ENCODE results near the gene KIF1B. TPM values are rescaled to one million over a fixed set of nuclear protein-coding genes. Genes with fewer than 3 reads are reported as not detected.

The KIF1B gene
- total and polyA plus RNA-seq, 8 donors: 8.2 to 26.4 (median 19.3) TPM

DNA sequence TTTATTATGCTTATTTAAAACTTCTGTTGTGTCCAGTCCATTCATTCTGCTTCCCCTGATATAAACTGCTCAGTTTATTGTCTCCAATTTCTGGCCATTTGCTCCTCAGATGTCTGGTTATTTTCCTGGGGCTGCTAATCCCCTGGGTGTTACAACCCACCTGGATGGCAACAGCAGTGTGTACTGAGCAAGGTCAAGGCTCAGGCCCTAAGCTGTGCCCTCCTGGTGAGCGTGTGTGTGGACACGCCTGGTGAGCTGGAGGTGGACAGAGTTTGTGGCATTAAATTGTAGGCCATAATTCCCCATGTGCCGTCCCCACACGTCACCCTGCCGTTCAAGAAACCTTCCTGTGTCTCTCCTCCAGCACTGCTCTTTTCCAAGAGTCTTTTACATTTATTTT lies 18.1 kb upstream of the KIF1B start:
- ATAC-seq (no peak), FAIRE-seq (no peak), DNase-seq (no peak)
- 79 to 86% methylated on average over 5 of the region's 5 CpGs for WGBS, 2 donors
- TF ChIP-seq, protein P1, sequence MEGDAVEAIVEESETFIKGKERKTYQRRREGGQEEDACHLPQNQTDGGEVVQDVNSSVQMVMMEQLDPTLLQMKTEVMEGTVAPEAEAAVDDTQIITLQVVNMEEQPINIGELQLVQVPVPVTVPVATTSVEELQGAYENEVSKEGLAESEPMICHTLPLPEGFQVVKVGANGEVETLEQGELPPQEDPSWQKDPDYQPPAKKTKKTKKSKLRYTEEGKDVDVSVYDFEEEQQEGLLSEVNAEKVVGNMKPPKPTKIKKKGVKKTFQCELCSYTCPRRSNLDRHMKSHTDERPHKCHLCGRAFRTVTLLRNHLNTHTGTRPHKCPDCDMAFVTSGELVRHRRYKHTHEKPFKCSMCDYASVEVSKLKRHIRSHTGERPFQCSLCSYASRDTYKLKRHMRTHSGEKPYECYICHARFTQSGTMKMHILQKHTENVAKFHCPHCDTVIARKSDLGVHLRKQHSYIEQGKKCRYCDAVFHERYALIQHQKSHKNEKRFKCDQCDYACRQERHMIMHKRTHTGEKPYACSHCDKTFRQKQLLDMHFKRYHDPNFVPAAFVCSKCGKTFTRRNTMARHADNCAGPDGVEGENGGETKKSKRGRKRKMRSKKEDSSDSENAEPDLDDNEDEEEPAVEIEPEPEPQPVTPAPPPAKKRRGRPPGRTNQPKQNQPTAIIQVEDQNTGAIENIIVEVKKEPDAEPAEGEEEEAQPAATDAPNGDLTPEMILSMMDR (IDR thresholded peaks at IDR 0.05): no peak
- intact Hi-C loops (cut with DNase I): no loop called here
- no peak overlapping the region for H3K27ac ChIP-seq
- no peaks in the 10 kb centered on the region for H3K36me3 ChIP-seq
- no peaks in the 10 kb centered on the region for H3K4me1 ChIP-seq
- no peaks in the 10 kb centered on the region for H3K27me3 ChIP-seq
- no peaks in the 10 kb centered on the region for H3K9me3 ChIP-seq
- no peak overlapping the region for H3K4me3 ChIP-seq

- TF ChIP-seq, protein P1 (IDR thresholded peaks at IDR 0.05): no peak
- no peaks in the 10 kb centered on the region for H3K9me3 ChIP-seq
- H3K27ac ChIP-seq: no peak overlapping the region
- FAIRE-seq (no peak), ATAC-seq (no peak), DNase-seq (no peak)
- H3K4me1 ChIP-seq: no peaks in the 10 kb centered on the region
- intact Hi-C loops (cut with DNase I): no loop called here
- 73 to 75% methylated on average over 6 of the region's 6 CpGs for WGBS, 2 donors
- no peaks in the 10 kb centered on the region for H3K27me3 ChIP-seq
- H3K36me3 ChIP-seq: no peaks in the 10 kb centered on the region
- no peak overlapping the region for H3K4me3 ChIP-seq
Measured at GRCh38 chr1:10193288-10193687, 17.1 kb upstream of the KIF1B start.

DNA sequence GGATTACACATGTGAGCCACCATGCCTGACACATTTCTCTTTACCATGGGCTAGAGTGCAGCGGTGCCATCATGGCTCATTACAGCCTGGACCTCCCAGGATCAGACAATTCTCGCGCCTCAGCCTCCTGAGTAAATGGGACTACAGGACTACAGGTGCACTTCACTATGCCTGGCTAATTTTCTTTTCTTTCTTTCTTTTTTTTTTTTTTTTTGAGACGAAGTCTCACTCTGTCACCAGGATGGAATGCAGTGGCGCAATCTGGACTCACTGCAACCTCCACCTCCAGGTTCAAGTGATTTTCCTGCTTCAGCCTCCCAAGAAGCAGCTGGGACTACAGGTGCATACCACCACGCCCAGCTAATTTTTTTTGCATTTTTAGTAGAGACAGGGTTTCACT lies 14.8 kb upstream of the KIF1B start:
- intact Hi-C loops (cut with DNase I): no loop called here
- 80 to 95% methylated on average over 6 of the region's 6 CpGs for WGBS, 2 donors
- FAIRE-seq: no peak
- Histone ChIP-seq H3K4me1 (no peaks in the 10 kb centered on the region), H3K36me3 (no peaks in the 10 kb centered on the region), H3K4me3 (no peak overlapping the region), H3K27me3 (no peaks in the 10 kb centered on the region), H3K9me3 (no peaks in the 10 kb centered on the region), H3K27ac (no peak overlapping the region)
- no peak for ATAC-seq
- TF ChIP-seq, protein P1 (IDR thresholded peaks at IDR 0.05): no peak
- no peak for DNase-seq

- no peak for DNase-seq
- Histone ChIP-seq H3K36me3 (no peaks in the 10 kb centered on the region), H3K27ac (no peak overlapping the region), H3K4me1 (no peaks in the 10 kb centered on the region), H3K27me3 (no peaks in the 10 kb centered on the region), H3K9me3 (no peaks in the 10 kb centered on the region), H3K4me3 (no peak overlapping the region)
- ATAC-seq: no peak
- TF ChIP-seq, protein P1 (IDR thresholded peaks at IDR 0.05): no peak
- FAIRE-seq: no peak
- intact Hi-C loops (cut with DNase I): no loop called here
- 49 to 54% methylated on average over 3 of the region's 3 CpGs for WGBS, 2 donors
Measured at GRCh38 chr1:10196976-10197375, 13.4 kb upstream of the KIF1B start.

DNA sequence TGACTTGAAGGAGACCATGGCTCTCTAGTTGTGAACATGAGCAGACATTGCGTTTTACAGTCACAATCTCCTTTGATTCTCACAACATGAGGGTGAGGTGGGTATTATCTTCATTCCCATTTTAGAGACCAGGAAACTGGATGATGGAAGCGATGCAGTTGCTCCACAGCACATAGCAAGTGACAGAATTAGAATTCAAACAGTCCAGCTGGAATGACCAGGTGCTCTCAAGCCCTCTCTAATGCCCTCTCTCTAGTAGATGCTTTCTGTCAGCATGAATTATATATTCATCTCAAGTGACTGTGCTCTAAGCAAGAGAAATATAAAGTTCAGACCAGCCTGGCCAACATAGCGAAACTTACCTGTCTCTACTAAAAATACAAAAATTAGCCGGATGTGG lies 9.8 kb upstream of the KIF1B start:
- no peak for FAIRE-seq
- intact Hi-C loops (cut with DNase I): no loop called here
- no peak for DNase-seq
- Histone ChIP-seq H3K9me3 (no peaks in the 10 kb centered on the region), H3K27ac (no peak overlapping the region), H3K4me3 (no peak overlapping the region), H3K36me3 (no peaks in the 10 kb centered on the region), H3K27me3 (no peaks in the 10 kb centered on the region), H3K4me1 (no peaks in the 10 kb centered on the region)
- TF ChIP-seq, protein P1 (IDR thresholded peaks at IDR 0.05): no peak
- 83 to 86% methylated on average over 4 of the region's 4 CpGs for WGBS, 2 donors
- no peak for ATAC-seq

Data from pancreas (tissue), 10 donors.